SK-N-SH (cell line): Measurements from ENCODE around the gene RASGEF1B. TPM values are rescaled to one million over a fixed set of nuclear protein-coding genes. Genes with fewer than 3 reads are reported as not detected.
A peak's percentile ranks its signal among the peaks of the same experiment; 100 is the strongest.

Experiments
- CTCF ChIA-PET: fragments of 300-600, 350-600 bp; formaldehyde crosslinking; extraction: SDS; loops from one replicate; lab custom pipeline; 2021; lab: Yijun Ruan, JAX
- POLR2A ChIA-PET: fragments of 350-600 bp; sonication (Branson Sonifier 250); formaldehyde crosslinking; extraction: SDS; loops from one replicate; lab custom pipeline; 2020; ENCODE audit warnings: antibody characterized with exemption, inconsistent platforms; lab: Yijun Ruan, JAX
- DNase-seq: peaks from one replicate; pipeline ENCODE4 v3.0.0; 2012
- H2AFZ ChIP-seq: fragments of 200-600 bp; sonication (generic); 2 replicates; pipeline ENCODE4 v1.8.1; 2016; ENCODE audit warnings: antibody characterized with exemption, mild to moderate bottlenecking, low read depth
- H3F3A ChIP-seq: fragments of 200-600 bp; sonication (generic); replicated peaks from 2 replicates; pipeline ENCODE3; 2016; ENCODE audit warnings: antibody characterized with exemption, mild to moderate bottlenecking; ENCODE audit not compliant: insufficient read depth
- H3K27ac ChIP-seq, 2 experiments: fragments of 200-500 bp in 1 of 2; fragments of 200-600 bp in 1 of 2; sonication (Bioruptor generic) in 1 of 2; sonication (generic), shearing (Covaris generic) in 1 of 2; 2 replicates each; pipeline versions ENCODE4 v1.5.1 to v1.6.1; 2014 to 2016; ENCODE audit warnings: low read depth in 2 of 2, inconsistent platforms in 1 of 2, low read length in 1 of 2, mild to moderate bottlenecking in 1 of 2, mixed read lengths in 1 of 2
- H3K27me3 ChIP-seq: fragments of 200-600 bp; sonication (generic), shearing (Covaris generic); 2 replicates; pipeline ENCODE4 v1.6.1; 2016; ENCODE audit warnings: mixed run types; ENCODE audit not compliant: insufficient read depth
- H3K36me3 ChIP-seq, 2 experiments: fragments of 200-500 bp in 1 of 2; fragments of 200-600 bp in 1 of 2; sonication (Bioruptor generic) in 1 of 2; sonication (generic) in 1 of 2; replicated peaks in 1 of 2; 2 replicates each; pipeline versions ENCODE3 to v1.5.1; 2014 to 2016; ENCODE audit warnings: low read length in 1 of 2, mild to moderate bottlenecking in 1 of 2; ENCODE audit not compliant: insufficient read depth in 2 of 2, control insufficient read depth in 1 of 2
- H3K4me1 ChIP-seq, 2 experiments: fragments of 200-500 bp in 1 of 2; fragments of 200-600 bp in 1 of 2; sonication (Bioruptor generic) in 1 of 2; sonication (generic), shearing (Covaris generic) in 1 of 2; 2 replicates each; pipeline versions ENCODE4 v1.5.1 to v1.6.1; 2014 to 2016; ENCODE audit warnings: low read depth in 1 of 2, low read length in 1 of 2, mixed run types in 1 of 2; ENCODE audit not compliant: insufficient read depth in 2 of 2, control insufficient read depth in 1 of 2
- H3K4me2 ChIP-seq: fragments of 200-600 bp; sonication (generic), shearing (Covaris generic); 2 replicates; pipeline ENCODE4 v1.6.1; 2017; ENCODE audit warnings: mixed run types
- H3K4me3 ChIP-seq, 2 experiments: fragments of 200-500 bp in 1 of 2; fragments of 200-600 bp in 1 of 2; sonication (Bioruptor generic) in 1 of 2; sonication (generic), shearing (Covaris generic) in 1 of 2; 2 replicates each; pipeline versions ENCODE4 v1.5.1 to v1.8.1; 2014 to 2016; ENCODE audit warnings: low read depth in 2 of 2, inconsistent platforms in 1 of 2, low read length in 1 of 2, mild to moderate bottlenecking in 1 of 2, mixed read lengths in 1 of 2, moderate library complexity in 1 of 2
- H3K79me2 ChIP-seq: fragments of 200-600 bp; sonication (generic); 2 replicates; pipeline ENCODE4 v1.8.1; 2017; ENCODE audit warnings: mild to moderate bottlenecking; ENCODE audit not compliant: insufficient read depth
- H3K9ac ChIP-seq: fragments of 200-600 bp; sonication (generic); 2 replicates; pipeline ENCODE4 v1.6.1; 2017; ENCODE audit warnings: mixed run types
- H3K9me2 ChIP-seq: fragments of 200-600 bp; sonication (generic); 2 replicates; pipeline ENCODE4 v1.6.1; 2017; ENCODE audit warnings: mixed run types
- H3K9me3 ChIP-seq: fragments of 200-600 bp; sonication (generic); 2 replicates; pipeline ENCODE4 v1.6.1; 2017; ENCODE audit warnings: mixed run types, mild to moderate bottlenecking, moderate library complexity
- H4K20me1 ChIP-seq: fragments of 200-600 bp; sonication (generic); 2 replicates; pipeline ENCODE4 v1.6.1; 2017; ENCODE audit warnings: mild to moderate bottlenecking, mixed run types; ENCODE audit not compliant: insufficient read depth
- CHD2 ChIP-seq: fragments of 150-350 bp; IDR thresholded peaks from 2 replicates; pipeline ENCODE4 v1.6.1; 2018; ENCODE audit warnings: low read length; ENCODE audit not compliant: partially characterized antibody
- EZH2phosphoT487 ChIP-seq: fragments of 200-600 bp; sonication (generic); IDR thresholded peaks from 2 replicates; pipeline ENCODE4 v1.6.1; 2017; ENCODE audit warnings: low read depth, mixed run types, mild to moderate bottlenecking, antibody characterized with exemption, moderate library complexity, borderline replicate concordance
- FOSL2 ChIP-seq: IDR thresholded peaks from 2 replicates; pipeline ENCODE4 v1.4.0; 2012; ENCODE audit warnings: low read depth, mild to moderate bottlenecking, moderate library complexity, borderline replicate concordance
- FOXJ3 ChIP-seq: sonication (generic); formaldehyde crosslinking; IDR thresholded peaks from 2 replicates; pipeline ENCODE4 v1.5.1; 2020; ENCODE audit warnings: mild to moderate bottlenecking, missing genetic modification reagents
- GABPA ChIP-seq: IDR thresholded peaks from 2 replicates; pipeline ENCODE4 v1.4.0; 2012; ENCODE audit warnings: low read depth, mild to moderate bottlenecking
- GATA2 ChIP-seq: sonication (generic); formaldehyde crosslinking; IDR thresholded peaks from 2 replicates; pipeline ENCODE4 v1.5.0; 2020; ENCODE audit warnings: mild to moderate bottlenecking, missing genetic modification reagents
- JUND ChIP-seq: IDR thresholded peaks from 2 replicates; pipeline ENCODE4 v1.4.0; 2012
- NRF1 ChIP-seq: IDR thresholded peaks from 2 replicates; pipeline ENCODE4 v1.6.1; 2012; ENCODE audit warnings: low read depth, mild to moderate bottlenecking, low read length
- RCOR1 ChIP-seq: fragments of 150-350 bp; IDR thresholded peaks from 2 replicates; pipeline ENCODE4 v1.6.1; 2017; ENCODE audit warnings: antibody characterized with exemption, low read length
- REST ChIP-seq: IDR thresholded peaks from 2 replicates; pipeline ENCODE4 v1.6.1; 2012; ENCODE audit warnings: mild to moderate bottlenecking, low read depth, low read length, moderate library complexity
- RXRA ChIP-seq: IDR thresholded peaks from 2 replicates; pipeline ENCODE4 v1.4.0; 2012; ENCODE audit warnings: low read depth, mild to moderate bottlenecking, borderline replicate concordance
- SIN3A ChIP-seq: IDR thresholded peaks from 2 replicates; pipeline ENCODE4 v1.6.1; 2012; ENCODE audit warnings: low read depth, mild to moderate bottlenecking, low read length, moderate library complexity, borderline replicate concordance
- SMC3 ChIP-seq: IDR thresholded peaks from 2 replicates; pipeline ENCODE4 v1.6.1; 2012; ENCODE audit warnings: low read depth, low read length, improper control_type of control experiment
- TCF12 ChIP-seq: IDR thresholded peaks from 2 replicates; pipeline ENCODE4 v1.4.0; 2012
- TEAD4 ChIP-seq: IDR thresholded peaks from 2 replicates; pipeline ENCODE4 v1.4.0; 2012; ENCODE audit warnings: mild to moderate bottlenecking, borderline replicate concordance; ENCODE audit not compliant: insufficient read depth
- USF2 ChIP-seq: fragments of 150-350 bp; IDR thresholded peaks from 2 replicates; pipeline ENCODE4 v1.6.1; 2017; ENCODE audit warnings: antibody characterized with exemption, low read length, low read depth, borderline replicate concordance
- YY1 ChIP-seq: IDR thresholded peaks from 2 replicates; pipeline ENCODE4 v1.4.0; 2012; ENCODE audit warnings: low read depth, mild to moderate bottlenecking
- WGBS: methylation state at CpG from one replicate; pipeline ENCODE4 v1.1.6; 2017; ENCODE audit warnings: low lambda C conversion rate; 5-methylcytosine and 5-hydroxymethylcytosine counted together
- polyA plus RNA-seq, 3 experiments: library from polyadenylated mRNA; depleted of rRNA; stranded (reverse); fragments of >200 nt; gene quantifications; 2 replicates each; pipeline ENCODE4 v1.2.3, GENCODE V29; 2012

Gene RASGEF1B
- polyA plus RNA-seq, 1 of the 3 experiments (the other 2 are of a cell fraction): not detected

GRCh38 chr4:81471298-81471587 is 464 bp downstream of the RASGEF1B start:
- Histone ChIP-seq H3K27ac (no peak overlapping the region), H3K9ac (no peak overlapping the region), H3K4me3 (peak overlapping the region; percentile 50 to 62; a peak in 3 of 4 replicates), H3K4me1 (no peaks in the 10 kb centered on the region; a peak in 1 of 4 replicates), H3K9me3 (no peaks in the 10 kb centered on the region), H3F3A (no peaks in the 10 kb centered on the region), H3K9me2 (no peaks in the 10 kb centered on the region), H2AFZ (peak overlapping the region; percentile 82; the same call in 1 of the 2 replicates), H3K27me3 (peaks cover 61% of the 10 kb centered on the region), H3K36me3 (no peaks in the 10 kb centered on the region), H3K79me2 (no peaks in the 10 kb centered on the region), H3K4me2 (peak overlapping the region; percentile 85), H4K20me1 (no peaks in the 10 kb centered on the region)
- CTCF ChIA-PET: interaction anchor here (1.1 to 1.4 kb wide), 2 partner anchors 346 to 374 kb away, joined by 3 to 5 read pairs; no protein-coding TSS in a partner anchor
- no peak for DNase-seq
- TF ChIP-seq TEAD4: no peak
- TF ChIP-seq REST: no peak
- no peak for TF ChIP-seq USF2
- 0% methylated on average over 5 of the region's 21 CpGs for WGBS
- POLR2A ChIA-PET: no interaction called here

- WGBS: 5% methylated on average over 31 of the region's 31 CpGs
- H3K79me2 ChIP-seq: no peaks in the 10 kb centered on the region
- peaks cover 57% of the 10 kb centered on the region for H3K27me3 ChIP-seq
- no peak overlapping the region for H2AFZ ChIP-seq
- TF ChIP-seq GABPA (no peak), FOXJ3 (CRISPR knock-in tag) (no peak), RXRA (no peak), SIN3A (no peak), YY1 (no peak), GATA2 (CRISPR knock-in tag) (no peak), JUND (no peak), SMC3 (no peak), NRF1 (no peak), CHD2 (no peak), TCF12 (no peak), RCOR1 (no peak), FOSL2 (no peak), EZH2phosphoT487 (no peak)
- TF ChIP-seq, all 33 proteins: peak for 0
- Histone ChIP-seq H3K4me1 (no peaks in the 10 kb centered on the region; a peak in 1 of 4 replicates), H3K9ac (no peak overlapping the region), H3K36me3 (no peaks in the 10 kb centered on the region), H3K9me3 (no peaks in the 10 kb centered on the region), H4K20me1 (no peaks in the 10 kb centered on the region), H3K4me3 (peak overlapping the region in 1 of 2 experiments; percentile 62; a peak in 1 of 4 replicates), H3K27ac (no peak overlapping the region), H3F3A (no peaks in the 10 kb centered on the region), H3K4me2 (peak overlapping the region; percentile 85), H3K9me2 (no peaks in the 10 kb centered on the region)
- no peak for DNase-seq
- CTCF ChIA-PET: interaction anchor here (0.9 to 1.7 kb wide), 4 partner anchors 27 to 375 kb away, joined by 3 to 7 read pairs (median 4); no protein-coding TSS in a partner anchor
- POLR2A ChIA-PET: no interaction called here
These were observed 1.0 kb downstream of the RASGEF1B start for GRCh38 chr4:81470456-81471297.
